Measurements from ENCODE around the gene MYADML2.

Gene MYADML2

DNA sequence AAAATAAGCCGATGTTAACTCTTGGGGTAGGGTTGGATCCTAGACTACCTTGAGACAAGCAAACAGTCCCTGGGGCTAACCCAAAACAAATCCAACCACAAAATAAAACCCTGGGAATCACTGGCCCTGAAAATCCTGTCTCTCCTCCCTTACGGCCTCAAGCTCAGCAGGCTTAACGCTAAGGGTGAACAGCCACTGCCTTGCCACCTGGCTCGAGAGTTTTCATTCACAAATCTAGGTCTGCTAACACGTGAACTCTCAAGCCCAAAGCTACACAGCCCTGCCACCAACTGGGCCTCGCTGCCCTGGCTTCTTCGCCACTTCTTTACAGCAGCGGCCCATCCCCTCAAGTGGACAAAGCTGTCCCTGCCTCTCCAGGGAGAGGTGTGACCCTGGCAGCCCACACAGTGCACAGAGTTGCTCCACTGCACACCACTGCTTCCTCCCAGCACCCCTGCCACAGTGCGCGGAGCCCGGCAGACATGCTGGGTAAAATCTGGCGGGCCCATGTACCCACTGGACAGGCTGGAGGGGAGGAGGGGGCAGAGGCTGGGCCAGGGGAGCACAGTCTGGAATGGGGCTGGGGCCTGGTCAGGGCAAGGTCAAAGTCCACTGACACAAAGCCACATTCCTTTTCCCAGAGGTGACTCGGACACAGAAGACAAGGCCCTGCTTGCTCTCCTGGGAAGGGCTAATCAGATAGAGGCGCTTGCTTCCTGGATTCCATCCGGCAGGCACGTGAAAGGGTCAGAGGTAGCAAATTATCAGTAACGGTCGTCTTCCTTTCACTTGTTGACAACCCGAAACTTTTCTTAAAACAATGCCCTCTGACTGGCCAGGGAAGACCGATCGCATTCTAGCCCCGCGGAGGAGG, 36.8 kb downstream of the MYADML2 start:
- FAIRE-seq: no peak

DNA sequence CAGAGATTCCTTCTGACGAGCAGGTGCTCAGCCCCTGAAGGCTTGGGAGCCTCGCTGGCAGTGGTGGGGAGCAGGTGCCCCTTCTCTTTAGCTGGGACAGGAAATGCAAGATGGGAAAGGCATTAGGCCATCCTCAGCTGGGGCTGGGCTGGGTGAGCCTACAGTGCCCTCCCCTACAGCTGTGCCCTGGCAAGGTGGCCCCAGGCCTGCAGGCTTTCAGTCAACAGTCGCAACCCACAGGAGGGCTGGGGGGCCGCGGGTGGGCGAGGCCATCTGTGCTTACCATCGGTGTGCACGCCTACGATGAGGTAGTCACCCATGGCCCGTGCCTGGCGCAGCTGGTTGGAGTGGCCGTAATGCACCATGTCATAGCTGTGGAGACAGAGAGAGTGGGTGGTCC, 37.8 kb downstream of the MYADML2 start:
- no peak for FAIRE-seq

DNA sequence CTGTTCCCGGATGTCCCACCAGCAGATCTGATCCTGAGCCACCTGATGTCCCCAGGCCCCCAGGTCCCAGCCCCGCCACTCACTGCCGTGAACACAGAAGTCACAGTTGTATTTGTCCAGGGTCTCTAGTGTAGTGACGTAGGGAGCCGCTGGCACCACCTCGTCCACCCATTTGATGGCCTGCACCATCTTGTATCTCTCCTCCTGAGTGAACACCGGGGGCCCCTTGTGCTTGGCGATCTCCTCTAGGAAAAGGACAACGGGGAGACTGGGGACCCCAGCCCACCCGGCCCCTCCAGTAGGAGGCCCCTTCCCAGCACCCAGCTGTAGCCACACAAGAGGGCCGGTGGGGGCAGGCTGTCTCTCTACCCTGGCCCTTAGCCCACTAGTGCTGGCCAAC, 38.2 kb downstream of the MYADML2 start:
- no peak for FAIRE-seq

DNA sequence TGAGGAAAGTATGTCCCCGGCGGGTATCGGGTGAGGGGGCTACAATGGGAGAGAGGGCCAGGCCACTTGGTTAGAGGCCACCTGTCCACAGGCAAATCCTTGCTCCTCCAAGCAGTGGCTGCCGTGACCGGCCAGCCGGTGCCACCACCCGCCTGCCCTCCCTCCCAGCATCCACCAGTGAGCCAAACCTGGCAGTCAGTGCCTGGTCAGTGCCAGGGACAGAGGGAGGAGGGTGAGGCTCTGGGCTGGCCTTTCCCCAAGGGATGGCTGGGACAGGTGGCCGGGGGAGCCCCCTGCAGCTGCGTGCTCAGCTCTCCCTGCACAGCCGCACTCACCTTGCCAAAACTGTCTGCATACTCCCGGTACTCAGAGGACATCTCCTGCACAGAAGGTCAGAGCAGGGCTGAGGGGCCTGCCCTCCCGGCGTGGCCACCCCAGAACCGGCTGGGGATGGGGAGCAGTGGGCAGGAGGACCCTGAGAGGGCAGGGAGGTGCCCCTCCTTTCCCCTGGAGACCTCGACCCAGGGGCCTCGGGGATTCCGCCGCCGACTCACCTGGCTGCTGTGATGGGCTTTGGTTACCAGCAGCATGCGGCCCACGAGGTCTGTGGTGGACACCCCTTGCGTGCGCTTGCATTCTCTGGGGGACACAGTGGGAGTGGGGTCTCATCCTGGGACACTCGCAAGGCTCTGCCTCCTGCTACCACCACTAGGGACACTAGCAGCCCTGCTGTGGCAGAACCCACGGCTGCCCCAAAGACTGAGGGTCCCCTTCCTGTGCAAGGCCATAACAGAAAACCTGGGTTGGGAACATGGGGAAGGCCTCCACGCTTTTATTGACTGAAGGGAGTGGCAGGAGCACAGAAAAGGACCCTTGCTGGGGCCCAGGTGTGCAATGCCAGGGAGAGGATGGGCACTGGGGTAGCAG, 39.6 kb downstream of the MYADML2 start:
- FAIRE-seq: no peak

DNA sequence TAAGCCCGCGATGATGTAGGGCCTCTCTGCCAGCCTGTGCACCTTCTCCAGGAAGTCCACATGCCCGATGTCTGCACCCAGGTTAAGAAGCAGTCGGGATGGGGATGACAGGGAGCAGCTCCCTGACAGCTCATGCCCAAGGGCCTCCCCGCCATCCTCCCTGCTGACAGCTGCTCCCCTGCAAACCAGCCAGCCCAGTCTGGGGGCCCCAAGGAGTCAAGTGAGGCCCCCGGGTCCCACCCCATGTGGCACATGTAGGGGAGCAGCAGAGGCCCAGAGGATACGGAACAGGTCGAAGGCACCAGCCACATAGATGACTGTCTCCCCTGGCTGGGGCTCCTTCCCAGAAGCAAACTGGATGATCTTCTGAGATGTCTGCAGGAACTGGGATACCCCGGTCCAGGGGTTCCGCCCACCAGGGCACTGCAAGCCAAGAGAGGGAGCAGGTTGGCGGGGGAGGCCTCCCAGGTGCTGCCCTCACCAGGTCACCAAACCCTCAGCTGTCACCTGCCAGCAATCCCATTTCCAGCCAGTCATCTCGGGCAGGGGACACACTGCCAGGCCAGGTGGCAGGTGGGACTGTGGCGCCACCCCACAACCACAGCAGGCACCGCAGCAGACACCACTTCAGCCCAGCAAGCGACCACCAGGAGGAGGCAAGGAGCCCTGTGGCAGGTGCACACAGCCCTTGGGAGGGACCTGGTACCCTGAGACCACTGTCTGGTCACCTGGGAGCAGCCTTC, 40.4 kb downstream of the MYADML2 start:
- no peak for FAIRE-seq

DNA sequence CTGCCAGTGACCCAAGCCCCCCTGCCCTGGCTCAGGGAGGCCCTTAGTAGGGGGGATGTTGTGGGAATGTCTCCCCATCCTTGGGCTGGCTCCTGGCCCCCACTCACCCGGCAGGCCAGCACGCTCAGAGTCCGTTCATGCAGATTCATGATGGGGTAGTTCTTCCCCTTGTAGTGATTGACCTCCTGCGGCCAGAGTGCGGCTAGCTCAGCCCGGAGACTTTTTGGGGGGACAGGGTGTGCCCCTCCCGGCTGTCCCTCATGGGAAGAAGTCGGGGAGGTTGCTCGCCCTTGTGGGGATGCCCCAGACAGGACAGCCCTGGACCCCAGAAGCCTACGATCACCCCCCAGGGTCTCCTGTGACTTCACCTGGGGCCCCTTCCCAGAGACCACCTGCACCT, 41.0 kb downstream of the MYADML2 start:
- no peak for FAIRE-seq

DNA sequence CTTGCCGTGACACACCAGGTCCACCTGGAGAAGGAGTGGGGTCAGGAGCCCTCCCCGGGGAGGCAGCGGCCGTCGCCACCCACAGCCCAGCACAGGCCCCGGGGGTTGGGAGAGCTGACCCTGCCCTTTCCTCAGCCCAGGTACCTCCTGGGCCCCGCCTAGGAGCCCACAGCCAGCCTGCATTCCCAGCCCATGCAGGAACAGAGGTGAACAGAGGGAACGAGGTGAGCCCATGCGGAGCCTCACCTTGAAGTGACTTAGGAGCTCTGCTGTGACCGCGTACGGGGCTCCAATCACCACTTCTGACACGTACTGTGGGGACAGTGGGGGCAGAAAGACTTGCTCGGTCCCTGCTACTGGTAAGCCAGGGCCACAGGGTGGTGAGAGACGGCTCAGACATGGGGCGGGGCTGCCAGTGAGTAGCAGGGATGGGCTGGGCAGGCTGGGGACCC, 41.6 kb downstream of the MYADML2 start:
- no peak for FAIRE-seq

DNA sequence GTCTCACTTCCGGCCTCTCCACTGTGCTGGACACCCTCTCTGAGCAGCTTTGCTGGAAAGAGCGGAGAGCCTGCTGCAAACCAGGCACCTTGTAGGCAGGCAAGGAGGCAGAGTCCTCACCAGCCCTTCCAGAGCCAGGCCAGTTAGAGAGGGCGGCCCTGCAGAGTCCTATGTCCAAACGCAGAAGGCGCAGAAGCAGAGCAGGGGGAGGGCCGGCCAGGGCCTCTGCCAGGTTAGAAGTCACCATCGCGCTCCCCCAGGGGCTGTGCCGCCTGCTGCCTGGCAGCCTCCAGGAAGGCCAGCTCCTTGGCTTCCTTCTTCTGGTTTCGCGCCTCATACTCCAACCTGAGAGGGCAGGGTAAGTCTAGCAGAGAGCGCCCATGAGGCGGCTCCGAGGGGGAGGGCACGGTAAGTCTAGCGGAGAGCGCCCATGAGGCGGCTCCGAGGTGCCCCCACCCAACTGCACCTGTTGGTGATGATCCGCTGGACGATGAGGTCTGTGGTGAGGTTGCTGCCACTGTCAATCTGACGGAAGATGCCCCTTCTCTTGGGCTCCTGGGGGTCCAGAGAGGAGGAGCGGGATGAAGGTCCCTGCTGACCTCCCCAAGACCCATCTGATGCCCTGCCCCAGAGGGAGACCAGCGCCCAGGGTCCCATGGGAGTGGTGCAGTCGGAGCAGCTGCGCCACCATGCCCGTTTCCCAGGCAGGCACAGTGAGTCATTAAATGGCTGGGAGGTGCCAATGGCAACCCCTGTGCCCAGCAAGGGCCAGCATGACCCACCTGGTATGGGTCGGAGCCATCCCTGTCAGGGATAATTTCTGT, 42.2 kb downstream of the MYADML2 start:
- no peak for FAIRE-seq

DNA sequence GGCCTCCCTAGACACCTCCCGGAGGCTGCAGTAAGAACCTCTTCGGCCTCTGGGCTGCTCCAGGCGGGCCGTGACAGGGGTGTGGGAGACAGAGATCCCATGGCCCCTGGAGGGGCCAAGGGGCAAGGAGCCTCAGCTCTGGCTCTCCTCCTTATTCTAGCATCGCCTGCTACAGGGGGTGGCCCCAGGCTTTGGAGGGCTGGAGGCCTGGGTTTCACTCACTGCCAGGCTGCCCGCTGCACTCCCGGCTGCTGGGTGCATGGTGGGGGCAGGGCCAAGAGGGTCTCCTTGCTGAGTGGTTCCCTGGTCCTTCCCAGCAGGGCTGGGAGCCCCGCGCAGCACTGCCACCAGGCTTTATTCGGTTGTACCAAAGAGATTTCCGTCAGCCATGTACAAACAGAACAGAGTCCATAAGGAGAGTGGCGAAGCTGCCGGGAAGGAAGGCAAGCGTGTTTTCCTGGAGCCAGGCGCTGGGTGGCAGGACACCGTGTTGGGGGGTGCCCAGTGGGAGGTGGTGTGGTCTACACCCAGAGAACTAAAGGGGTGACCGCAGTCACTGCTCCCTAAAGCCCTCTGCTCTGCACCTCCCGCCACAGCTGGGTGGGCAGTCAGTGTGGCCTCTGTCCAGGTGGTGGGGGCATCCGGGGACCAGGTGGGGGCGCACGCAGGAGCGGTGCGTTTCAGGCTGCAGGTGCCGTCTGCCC, 43.0 kb downstream of the MYADML2 start:
- FAIRE-seq: no peak

DNA sequence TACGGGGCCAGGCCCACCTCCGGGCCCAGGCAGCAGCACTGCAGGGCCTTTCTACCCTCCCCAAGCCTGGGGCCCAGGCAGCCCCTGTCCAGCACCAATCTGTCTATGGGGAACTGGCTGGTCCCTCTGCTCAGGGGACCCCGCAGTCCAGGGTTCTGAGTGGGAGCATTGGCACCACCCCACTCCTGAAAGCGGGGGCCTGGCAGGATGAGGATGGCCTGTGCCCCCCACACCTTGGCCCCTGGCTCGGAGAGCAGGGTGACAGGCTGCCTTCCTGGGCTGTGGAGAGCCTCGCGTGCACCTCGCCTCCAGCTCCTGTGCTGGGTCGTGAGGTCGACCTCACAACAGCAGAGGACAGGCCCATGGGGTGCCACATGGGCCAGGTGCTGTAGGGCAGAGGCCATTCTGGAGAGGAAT, 43.6 kb downstream of the MYADML2 start:
- FAIRE-seq: no peak

DNA sequence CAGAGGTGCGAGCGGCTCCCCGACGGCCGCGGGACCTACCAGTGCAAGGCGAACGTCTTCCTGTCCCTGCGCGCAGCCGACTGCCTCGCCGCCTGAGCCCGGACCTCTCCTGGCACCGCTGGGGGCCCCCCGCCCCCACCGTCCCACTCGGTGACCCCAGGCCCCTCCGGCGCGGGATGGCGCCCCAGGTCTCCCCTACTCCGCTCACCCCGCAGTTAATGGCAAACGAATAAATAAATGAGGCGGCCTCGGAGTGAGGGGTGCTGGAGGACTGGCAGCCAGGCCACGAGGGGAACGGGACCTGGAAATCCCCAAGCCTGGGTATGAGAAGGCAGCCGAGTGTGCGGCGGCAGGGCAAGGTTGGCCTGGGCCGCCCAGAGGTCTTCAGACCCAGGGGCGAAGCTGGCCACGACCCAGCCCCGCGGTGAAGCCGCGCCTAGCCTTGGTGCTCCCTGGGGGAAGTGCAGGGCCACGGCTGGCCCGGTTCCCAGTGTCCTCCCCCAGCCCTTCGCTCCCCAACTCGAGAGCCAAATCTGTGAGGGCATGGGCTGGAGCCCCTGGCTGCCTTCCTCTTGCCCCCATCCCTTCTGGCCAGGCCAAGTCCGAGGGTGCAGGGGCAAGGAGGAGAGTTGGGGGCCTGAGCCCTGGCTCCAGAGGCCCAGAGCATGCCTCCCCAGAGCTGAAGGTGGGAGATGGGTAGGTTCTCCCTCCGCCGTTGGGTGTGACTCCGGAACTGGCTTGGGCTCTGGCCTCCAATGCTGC, 44.2 kb downstream of the MYADML2 start:
- FAIRE-seq: no peak

DNA sequence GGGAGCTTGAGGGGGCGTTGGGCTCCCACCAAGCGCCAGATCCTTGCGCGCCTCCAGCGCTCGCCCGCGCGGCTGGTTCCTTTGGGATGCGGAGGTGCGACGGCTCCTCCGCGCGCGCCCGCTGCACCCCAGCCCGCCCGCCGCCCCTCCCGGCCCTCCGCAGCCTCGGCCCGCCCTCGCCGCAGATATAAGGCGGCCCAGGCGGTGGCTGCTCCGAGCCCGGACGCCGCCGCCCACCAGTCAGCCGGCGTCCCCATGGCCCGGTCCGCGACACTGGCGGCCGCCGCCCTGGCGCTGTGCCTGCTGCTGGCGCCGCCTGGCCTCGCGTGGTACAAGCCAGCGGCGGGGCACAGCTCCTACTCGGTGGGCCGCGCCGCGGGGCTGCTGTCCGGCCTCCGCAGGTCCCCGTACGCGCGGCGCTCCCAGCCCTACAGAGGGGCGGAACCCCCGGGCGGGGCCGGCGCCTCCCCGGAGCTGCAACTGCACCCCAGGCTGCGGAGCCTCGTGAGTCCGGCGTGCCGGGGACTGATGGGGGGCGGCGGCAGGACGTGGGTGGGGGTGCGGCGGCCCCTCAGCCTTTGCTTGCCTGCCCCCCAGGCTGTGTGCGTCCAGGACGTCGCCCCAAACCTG, 44.9 kb downstream of the MYADML2 start, which contains the start of gene NPB:
Gene NPB (plus strand): TSS at position 216 of the 630 bp plus-strand sequence. CDS start 40 bp downstream, at position 256.
- no peak for FAIRE-seq

DNA sequence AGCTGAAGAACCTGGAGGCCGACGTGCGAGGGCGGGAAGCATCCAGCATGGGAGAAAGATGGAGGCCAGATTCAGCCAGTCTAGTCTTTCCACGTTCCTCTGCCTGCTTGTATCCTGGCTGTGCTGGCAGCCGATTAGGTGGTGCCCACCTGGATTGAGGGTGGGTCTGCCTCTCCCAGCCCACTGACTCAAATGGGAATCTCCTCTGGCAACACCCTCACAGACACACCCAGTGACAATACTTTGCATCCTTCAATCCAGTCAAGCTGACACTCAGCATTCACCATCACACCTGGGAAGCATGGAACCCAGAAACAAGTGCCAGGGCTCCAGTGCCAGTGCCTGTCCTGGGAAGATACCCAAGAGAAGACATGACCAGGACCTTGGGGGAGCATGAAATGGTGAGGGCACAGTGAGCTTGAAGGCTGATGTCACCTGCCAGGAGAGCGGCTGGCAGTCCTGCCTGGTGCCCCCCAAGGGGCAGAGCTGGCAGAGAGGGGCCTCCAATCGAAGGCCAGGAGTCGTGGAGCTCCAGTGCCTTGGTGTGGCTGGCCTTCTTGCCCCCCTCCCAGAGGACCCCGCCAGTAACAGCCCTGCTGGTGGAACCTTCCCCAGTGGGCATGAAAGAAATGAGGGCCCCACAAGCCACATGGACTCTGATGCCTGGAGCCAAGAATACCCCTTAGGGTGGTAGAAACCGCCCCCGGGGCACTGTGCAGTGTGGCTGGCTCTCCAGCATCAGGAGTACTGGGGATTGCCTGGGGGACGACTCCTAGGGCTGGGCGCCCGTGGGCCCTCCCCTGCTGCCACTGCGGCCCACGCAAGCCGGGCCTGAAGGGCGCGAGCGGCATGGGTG, 45.6 kb downstream of the MYADML2 start:
- no peak for FAIRE-seq

DNA sequence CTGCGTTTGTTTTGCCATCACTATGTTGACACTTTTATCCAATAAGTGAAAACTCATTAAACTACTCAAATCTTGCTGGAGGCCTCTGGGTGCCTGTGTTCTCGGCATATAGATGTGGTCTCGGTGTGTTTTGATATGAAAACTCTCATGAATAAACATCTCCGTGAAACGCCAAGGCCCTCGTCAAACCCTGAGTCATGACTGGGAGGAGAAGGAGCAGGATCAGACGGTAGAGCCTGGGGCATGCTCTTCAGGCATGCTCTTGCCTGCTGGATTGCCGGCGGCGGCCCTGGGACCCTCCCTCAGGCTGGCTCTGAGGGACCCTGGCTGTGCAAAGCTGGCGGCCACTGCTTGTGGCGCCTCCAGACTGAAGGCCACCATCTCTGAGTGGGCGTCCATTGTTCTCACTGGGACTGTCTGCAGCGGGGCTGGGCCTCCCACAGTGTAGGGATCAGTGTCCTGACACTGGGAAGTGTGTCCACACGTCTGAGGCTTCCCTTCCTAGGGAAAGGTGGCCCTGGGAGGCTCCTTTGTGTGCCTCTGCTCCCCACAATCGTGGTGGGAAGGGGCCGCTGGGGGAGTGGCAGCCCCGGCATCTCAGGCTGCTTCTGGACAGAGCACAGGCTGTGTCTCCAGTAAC, 46.7 kb downstream of the MYADML2 start:
- FAIRE-seq: no peak

DNA sequence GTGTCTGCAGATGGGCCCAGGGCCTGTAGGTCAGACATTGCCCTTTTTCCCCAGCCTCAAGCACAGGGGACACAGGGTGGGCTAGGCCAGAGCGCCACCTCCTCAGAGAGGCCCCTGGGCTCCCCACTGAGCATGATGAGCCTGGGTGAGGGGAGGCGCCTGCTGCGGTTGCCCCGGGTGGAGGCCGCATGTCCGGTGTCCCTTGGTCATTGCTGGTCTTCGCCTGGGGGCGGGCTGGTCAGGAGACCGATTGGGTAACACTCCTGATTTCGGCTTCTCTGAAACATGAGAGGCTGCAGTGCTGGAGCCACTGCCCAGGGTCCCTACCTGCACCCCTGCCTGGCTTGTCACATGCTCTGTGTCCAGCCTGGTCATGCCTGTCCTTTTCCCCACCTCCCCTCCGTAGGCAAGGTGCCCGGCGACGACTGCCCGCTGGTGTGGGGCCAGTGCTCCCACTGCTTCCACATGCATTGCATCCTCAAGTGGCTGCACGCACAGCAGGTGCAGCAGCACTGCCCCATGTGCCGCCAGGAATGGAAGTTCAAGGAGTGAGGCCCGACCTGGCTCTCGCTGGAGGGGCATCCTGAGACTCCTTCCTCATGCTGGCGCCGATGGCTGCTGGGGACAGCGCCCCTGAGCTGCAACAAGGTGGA, 47.4 kb downstream of the MYADML2 start:
- no peak for FAIRE-seq

DNA sequence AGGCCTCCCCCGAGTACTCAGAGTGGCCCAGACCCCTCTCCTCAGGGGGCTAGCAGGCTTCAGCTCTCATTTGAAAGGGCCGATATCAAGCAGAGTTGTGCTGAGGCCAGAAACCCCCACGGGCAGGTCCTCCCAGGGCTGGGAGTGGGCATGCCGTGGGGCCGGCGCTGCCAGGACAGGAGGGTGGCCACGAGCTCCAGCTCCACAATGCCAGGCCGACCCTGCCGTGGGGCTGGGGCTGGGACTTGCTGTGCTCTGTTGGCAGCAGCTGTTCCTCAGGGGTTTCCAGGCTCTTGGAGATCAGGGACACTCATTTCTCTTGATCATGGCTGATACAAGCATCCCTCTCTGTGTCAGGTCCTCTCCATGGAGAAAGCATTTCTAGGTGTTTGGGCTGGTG, 48.1 kb downstream of the MYADML2 start:
- no peak for FAIRE-seq

DNA sequence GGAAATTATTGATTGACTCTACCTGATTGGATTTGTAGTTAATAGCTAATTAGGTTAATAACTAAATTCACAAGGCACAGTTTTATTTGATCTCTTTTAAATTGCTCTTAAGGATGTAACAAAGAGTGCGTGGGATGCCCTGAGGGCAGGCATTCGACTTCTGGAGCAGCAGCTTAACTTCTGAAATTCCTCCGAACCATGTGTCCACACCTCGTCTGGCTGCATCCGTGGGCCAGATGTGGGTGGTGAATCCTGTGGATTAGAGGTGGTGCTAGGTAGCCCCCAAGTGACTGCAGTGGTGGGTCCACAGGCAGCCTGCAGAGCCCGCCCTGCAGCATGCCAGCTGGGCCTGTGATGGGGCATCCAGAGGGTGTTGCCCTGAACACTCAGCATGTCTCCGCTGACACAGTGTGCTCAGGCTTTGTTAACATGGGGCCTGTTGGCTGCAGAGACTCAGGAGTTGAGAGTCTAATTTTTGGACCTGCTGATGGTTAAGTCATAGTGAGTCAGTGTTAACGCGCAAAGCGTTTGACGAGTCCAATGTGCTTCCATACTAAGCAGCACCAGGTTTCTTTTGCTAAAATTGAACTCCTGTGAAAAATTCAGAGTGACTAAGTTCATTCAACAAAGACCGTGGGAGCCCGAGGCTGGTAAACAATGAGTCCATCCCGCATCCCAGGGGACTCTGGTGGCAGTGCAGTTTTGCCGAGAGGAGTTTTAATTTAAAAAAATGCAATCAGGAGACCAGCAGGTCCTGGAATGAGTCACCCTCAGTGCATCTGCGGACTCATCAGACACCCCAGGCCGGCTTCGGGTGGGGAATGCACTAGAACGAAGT, 48.8 kb downstream of the MYADML2 start:
- FAIRE-seq: peak; percentile 98

Data from G401.6 (cell line).